ENCODE results near the gene FAM3C. TPM values are rescaled to one million over a fixed set of nuclear protein-coding genes. Genes with fewer than 3 reads are reported as not detected.
"Not testable (repeated sequence)": the region's sequence is repeated elsewhere in the genome, so short reads cannot be mapped to it uniquely, and the experiment has no call there.

FAM3C gene
- 10 to 100 TPM; 40.7 to 41.0 TPM for total RNA-seq

GRCh38 chr7:121395961-121396757, at the start of gene FAM3C:
Gene FAM3C, minus strand, starts transcription at chr7:121396308. Its CDS starts 13,339 bp downstream, at chr7:121382969.
- H3K4me3 Mint-ChIP-seq = peak within 1 kb of the TSS; percentile 82
- H3K9me3 Mint-ChIP-seq = no peaks in the 10 kb centered on the region
- POLR2A ChIA-PET = interaction anchor here (0.6 to 4.2 kb wide), 22 partner anchors 10 to 445 kb away, joined by 3 to 33 read pairs (median 6); partner anchors contain the start of gene ING3
- H3K36me3 Mint-ChIP-seq (ENCODE audit: low read depth) = peaks cover 26% of the 10 kb centered on the region
- peak; percentile 83 for DNase-seq
- peak within 1 kb of the TSS; percentile 77 for H3K27ac Mint-ChIP-seq
- no peaks in the 10 kb centered on the region for H3K27me3 Mint-ChIP-seq
- CTCF ChIA-PET = interaction anchor here (0.7 to 4.2 kb wide), 26 partner anchors 8 to 154 kb away, joined by 3 to 76 read pairs (median 10); no protein-coding TSS in a partner anchor
- peaks cover 42% of the 10 kb centered on the region for H3K4me1 Mint-ChIP-seq

GRCh38 chr7:121442845-121443244, 46.7 kb upstream of the FAM3C start:
- Mint-ChIP-seq H3K36me3 (ENCODE audit: low read depth) (peaks cover 23% of the 10 kb centered on the region), H3K4me1 (peaks cover 45% of the 10 kb centered on the region), H3K4me3 (no peak overlapping the region), H3K27ac (peak overlapping the region; percentile 45), H3K9me3 (peaks cover 5% of the 10 kb centered on the region), H3K27me3 (no peaks in the 10 kb centered on the region)
- DNase-seq = peak; percentile 35
- ChIA-PET POLR2A (interaction anchor here (0.7 kb wide), 1 partner anchor 47 kb away, joined by 3 read pairs; the partner anchor contains the start of gene FAM3C), CTCF (interaction anchor here (1.1 to 2.8 kb wide), 2 partner anchors 46 to 76 kb away, joined by 3 to 18 read pairs; partner anchors contain the start of gene FAM3C)

- Mint-ChIP-seq H3K4me3 (peak overlapping the region; percentile 35), H3K9me3 (peaks cover 5% of the 10 kb centered on the region), H3K27me3 (no peaks in the 10 kb centered on the region), H3K4me1 (peaks cover 46% of the 10 kb centered on the region), H3K36me3 (ENCODE audit: low read depth) (peaks cover 23% of the 10 kb centered on the region), H3K27ac (peak overlapping the region; percentile 61)
- ChIA-PET CTCF (interaction anchor here (0.9 to 2.8 kb wide), 3 partner anchors 45 to 104 kb away, joined by 3 to 18 read pairs (median 4); partner anchors contain the start of gene FAM3C), POLR2A (interaction anchor here (1.6 to 2.1 kb wide), 2 partner anchors 45 to 74 kb away, joined by 3 to 14 read pairs; partner anchors contain the start of gene FAM3C)
- no peak for DNase-seq
Measured at GRCh38 chr7:121440857-121441503, 44.9 kb upstream of the FAM3C start.

GRCh38 chr7:121438043-121438955, 42.2 kb upstream of the FAM3C start:
- H3K4me1 Mint-ChIP-seq = peaks cover 49% of the 10 kb centered on the region
- ChIA-PET POLR2A (interaction anchor here (0.7 to 1.9 kb wide), 5 partner anchors 43 to 106 kb away, joined by 3 to 11 read pairs (median 6); partner anchors contain the start of gene FAM3C), CTCF (interaction anchor here (1.0 to 2.5 kb wide), 10 partner anchors 11 to 109 kb away, joined by 3 to 18 read pairs (median 8); partner anchors contain the start of gene FAM3C)
- peak overlapping the region; percentile 86 for H3K27ac Mint-ChIP-seq
- not testable (repeated sequence) for H3K27me3 Mint-ChIP-seq, H3K9me3 Mint-ChIP-seq
- peak overlapping the region; percentile 51 for H3K4me3 Mint-ChIP-seq
- H3K36me3 Mint-ChIP-seq (ENCODE audit: low read depth) = peaks cover 23% of the 10 kb centered on the region
- peak; percentile 88 for DNase-seq

- Mint-ChIP-seq H3K27ac (no peak overlapping the region), H3K4me3 (no peak overlapping the region), H3K9me3 (peaks cover 5% of the 10 kb centered on the region), H3K36me3 (ENCODE audit: low read depth) (peaks cover 23% of the 10 kb centered on the region), H3K27me3 (no peaks in the 10 kb centered on the region), H3K4me1 (peaks cover 49% of the 10 kb centered on the region)
- CTCF ChIA-PET = interaction anchor here (1.0 to 2.5 kb wide), 10 partner anchors 10 to 110 kb away, joined by 3 to 18 read pairs (median 8); partner anchors contain the start of gene FAM3C
- DNase-seq = no peak
- POLR2A ChIA-PET = interaction anchor here (1.6 to 1.9 kb wide), 3 partner anchors 42 to 93 kb away, joined by 6 to 11 read pairs (median 6); partner anchors contain the start of gene FAM3C
Measured at GRCh38 chr7:121437470-121437869, 41.4 kb upstream of the FAM3C start.

GRCh38 chr7:121436688-121437087, 40.6 kb upstream of the FAM3C start:
- Mint-ChIP-seq H3K27ac (no peak overlapping the region), H3K4me3 (no peak overlapping the region), H3K36me3 (ENCODE audit: low read depth) (peaks cover 23% of the 10 kb centered on the region), H3K27me3 (no peaks in the 10 kb centered on the region), H3K9me3 (peaks cover 5% of the 10 kb centered on the region), H3K4me1 (peaks cover 42% of the 10 kb centered on the region)
- ChIA-PET POLR2A (interaction anchor here (0.7 kb wide), 1 partner anchor 40 kb away, joined by 3 read pairs; no protein-coding TSS in a partner anchor), CTCF (interaction anchor here (2.4 kb wide), 1 partner anchor 41 kb away, joined by 18 read pairs; the partner anchor contains the start of gene FAM3C)
- no peak for DNase-seq

GRCh38 chr7:121436136-121436535, 40.0 kb upstream of the FAM3C start:
- H3K9me3 Mint-ChIP-seq = peaks cover 5% of the 10 kb centered on the region
- DNase-seq = no peak
- H3K4me3 Mint-ChIP-seq = no peak overlapping the region
- H3K36me3 Mint-ChIP-seq (ENCODE audit: low read depth) = peaks cover 19% of the 10 kb centered on the region
- no peaks in the 10 kb centered on the region for H3K27me3 Mint-ChIP-seq
- POLR2A ChIA-PET = no interaction called here
- H3K4me1 Mint-ChIP-seq = peaks cover 37% of the 10 kb centered on the region
- CTCF ChIA-PET = no interaction called here
- H3K27ac Mint-ChIP-seq = no peak overlapping the region

- POLR2A ChIA-PET = no interaction called here
- no peak for DNase-seq
- Mint-ChIP-seq H3K4me3 (no peak overlapping the region), H3K27me3 (no peaks in the 10 kb centered on the region), H3K27ac (no peak overlapping the region), H3K36me3 (ENCODE audit: low read depth) (peaks cover 3% of the 10 kb centered on the region), H3K4me1 (peaks cover 20% of the 10 kb centered on the region), H3K9me3 (peaks cover 3% of the 10 kb centered on the region)
- CTCF ChIA-PET = no interaction called here
Measured at GRCh38 chr7:121433775-121434174, 37.7 kb upstream of the FAM3C start.

- POLR2A ChIA-PET; H3K4me3 Mint-ChIP-seq; H3K9me3 Mint-ChIP-seq; H3K36me3 Mint-ChIP-seq (ENCODE audit: low read depth); H3K27me3 Mint-ChIP-seq; DNase-seq; CTCF ChIA-PET; H3K27ac Mint-ChIP-seq; H3K4me1 Mint-ChIP-seq: not testable (repeated sequence)
Measured at GRCh38 chr7:121432486-121432885, 36.4 kb upstream of the FAM3C start.

- Mint-ChIP-seq H3K27ac (no peak overlapping the region), H3K27me3 (no peaks in the 10 kb centered on the region), H3K4me3 (no peak overlapping the region), H3K4me1 (peaks cover 7% of the 10 kb centered on the region), H3K36me3 (ENCODE audit: low read depth) (no peaks in the 10 kb centered on the region), H3K9me3 (peaks cover 3% of the 10 kb centered on the region)
- DNase-seq = no peak
- ChIA-PET CTCF (no interaction called here), POLR2A (no interaction called here)
Measured at GRCh38 chr7:121431996-121432395, 35.9 kb upstream of the FAM3C start.

GRCh38 chr7:121431389-121431995, 35.4 kb upstream of the FAM3C start:
- no peaks in the 10 kb centered on the region for H3K36me3 Mint-ChIP-seq (ENCODE audit: low read depth)
- CTCF ChIA-PET = no interaction called here

GRCh38 chr7:121430558-121430957, 34.5 kb upstream of the FAM3C start:
- no peak overlapping the region for H3K27ac Mint-ChIP-seq
- H3K4me1 Mint-ChIP-seq = peaks cover 7% of the 10 kb centered on the region
- no peaks in the 10 kb centered on the region for H3K27me3 Mint-ChIP-seq
- no peak for DNase-seq
- no peaks in the 10 kb centered on the region for H3K36me3 Mint-ChIP-seq (ENCODE audit: low read depth)
- H3K9me3 Mint-ChIP-seq = peaks cover 3% of the 10 kb centered on the region
- ChIA-PET POLR2A (no interaction called here), CTCF (no interaction called here)
- no peak overlapping the region for H3K4me3 Mint-ChIP-seq

More at GRCh38 chr7:121431389-121431995, 35.4 kb upstream of the FAM3C start:
- Mint-ChIP-seq H3K4me3 (no peak overlapping the region), H3K27me3 (no peaks in the 10 kb centered on the region), H3K9me3 (peaks cover 3% of the 10 kb centered on the region), H3K4me1 (peaks cover 7% of the 10 kb centered on the region), H3K27ac (no peak overlapping the region)
- POLR2A ChIA-PET = no interaction called here
- no peak for DNase-seq

All from activated CD4-positive, alpha-beta memory T cell treated with anti-CD3 and anti-CD28 coated beads, Interleukin-2, amount 10 ng/mL, durations not matched to agents 7 days and 5 days (primary cell).